K562 treated with DMSO at 1 percent for 4 hours (cell line): Measurements from ENCODE around the gene ICOSLG. TPM values are rescaled to one million over a fixed set of nuclear protein-coding genes. Genes with fewer than 3 reads are reported as not detected.

ENCODE experiments used
- total RNA-seq: library from RNA; unstranded; fragments of 300-600 nt; gene quantifications from 2 replicates; pipeline ENCODE4 v1.2.3, GENCODE V29; 2022; ENCODE audit not compliant: insufficient read depth

ICOSLG gene, protein sequence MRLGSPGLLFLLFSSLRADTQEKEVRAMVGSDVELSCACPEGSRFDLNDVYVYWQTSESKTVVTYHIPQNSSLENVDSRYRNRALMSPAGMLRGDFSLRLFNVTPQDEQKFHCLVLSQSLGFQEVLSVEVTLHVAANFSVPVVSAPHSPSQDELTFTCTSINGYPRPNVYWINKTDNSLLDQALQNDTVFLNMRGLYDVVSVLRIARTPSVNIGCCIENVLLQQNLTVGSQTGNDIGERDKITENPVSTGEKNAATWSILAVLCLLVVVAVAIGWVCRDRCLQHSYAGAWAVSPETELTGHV
- total RNA-seq: 4.2 and 4.3 TPM in 2 replicates

DNA sequence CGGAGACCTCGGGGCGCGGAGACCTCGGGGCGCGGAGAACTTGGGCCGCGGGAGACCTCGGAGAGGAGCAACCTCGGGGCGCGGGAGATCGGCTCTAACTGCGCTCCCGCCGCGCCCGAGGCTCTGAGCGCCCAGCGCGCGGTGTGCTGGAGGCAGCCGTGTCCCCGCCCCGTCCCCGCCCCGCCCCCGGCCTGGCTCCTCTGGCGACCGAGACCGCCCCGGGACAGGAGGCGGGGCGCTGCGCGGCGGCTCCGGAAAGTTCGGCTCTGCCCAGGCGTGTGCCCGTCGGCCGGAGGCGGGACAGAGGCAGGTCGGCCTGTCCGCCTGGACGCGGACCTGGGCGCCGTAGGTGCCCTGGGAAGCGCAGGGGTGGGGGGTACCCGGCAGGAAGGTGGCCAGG is at the start of gene ICOSLG:
Gene ICOSLG (minus strand): TSS at position 102 of the 400 bp plus-strand sequence. CDS start 126 bp downstream, outside the sequence.

DNA sequence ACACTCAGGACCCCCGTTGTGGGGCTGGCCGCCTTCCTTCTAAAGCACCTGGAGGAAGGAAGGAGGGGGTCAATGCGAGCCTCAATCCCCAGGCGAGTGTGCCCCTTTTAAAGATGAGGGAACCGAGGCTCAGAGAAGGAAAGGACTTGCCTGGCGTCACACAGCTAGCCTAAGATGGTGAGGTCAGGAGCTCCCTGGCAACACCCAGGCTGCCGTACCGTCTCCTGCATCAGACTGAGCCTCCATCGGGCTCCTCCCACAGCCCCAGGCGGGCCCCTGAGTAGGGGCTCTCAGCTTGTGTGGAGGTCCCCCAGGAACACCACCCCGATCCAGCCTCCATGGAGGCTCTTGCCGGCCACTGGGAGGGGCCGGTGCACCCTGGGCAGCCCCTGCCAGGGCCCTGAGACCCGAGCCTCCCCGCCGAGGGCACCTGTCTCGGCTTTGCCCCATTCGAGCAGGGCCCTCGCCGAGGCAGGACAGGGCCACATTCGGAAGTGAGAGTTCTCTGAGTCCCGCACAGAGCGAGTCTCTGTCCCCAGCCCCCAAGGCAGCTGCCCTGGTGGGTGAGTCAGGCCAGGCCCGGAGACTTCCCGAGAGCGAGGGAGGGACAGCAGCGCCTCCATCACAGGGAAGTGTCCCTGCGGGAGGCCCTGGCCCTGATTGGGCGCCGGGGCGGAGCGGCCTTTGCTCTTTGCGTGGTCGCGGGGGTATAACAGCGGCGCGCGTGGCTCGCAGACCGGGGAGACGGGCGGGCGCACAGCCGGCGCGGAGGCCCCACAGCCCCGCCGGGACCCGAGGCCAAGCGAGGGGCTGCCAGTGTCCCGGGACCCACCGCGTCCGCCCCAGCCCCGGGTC is 44.6 kb upstream of the ICOSLG start, which contains the start of gene AIRE:
Gene AIRE (plus strand): TSS at position 739 of the 855 bp plus-strand sequence. CDS start 131 bp downstream, outside the sequence.

DNA sequence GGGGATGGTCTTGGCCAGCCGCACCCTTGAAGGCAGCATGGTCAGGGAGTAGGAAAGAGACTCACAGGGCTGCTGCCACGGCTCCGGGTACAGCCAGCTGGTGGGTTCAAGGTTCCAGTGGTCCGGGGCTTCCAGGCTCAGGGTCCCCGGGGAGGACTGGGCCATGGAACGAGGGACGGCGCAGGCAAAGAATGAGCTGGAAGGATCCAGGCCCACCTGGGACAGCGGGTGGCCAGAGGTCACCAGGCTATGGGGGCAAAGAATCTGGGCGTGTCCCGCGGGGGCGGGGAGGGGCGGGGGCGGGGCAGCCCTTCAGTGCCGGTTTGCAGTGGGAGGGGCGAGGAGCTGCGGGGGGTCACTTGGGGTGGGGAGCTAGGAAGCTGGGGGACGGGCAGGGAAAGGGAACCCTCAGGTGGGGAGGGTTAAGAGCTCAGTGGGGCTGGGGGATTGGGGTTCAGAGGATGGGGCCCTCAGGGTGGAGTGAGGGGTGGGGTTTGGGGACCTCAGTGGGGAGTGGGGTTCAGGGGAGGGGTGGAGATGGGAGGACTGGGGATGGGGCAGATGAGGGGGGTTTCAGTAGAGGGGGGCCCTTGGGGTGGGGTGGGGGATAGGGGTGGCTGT is 21.0 kb upstream of the ICOSLG start, which contains the start of gene DNMT3L:
Gene DNMT3L (minus strand): TSS at position 223 of the 621 bp plus-strand sequence. CDS start 638 bp downstream, outside the sequence.

Other genes with a start within 250 kb of the ICOSLG start
- 18.0 and 23.1 TPM in 2 replicates for gene TRAPPC10, start 228.6 kb downstream of the ICOSLG start, total RNA-seq
- 11.8 and 12.4 TPM in 2 replicates for gene PWP2, start 133.5 kb downstream of the ICOSLG start, total RNA-seq
- gene GATD3, start 107.3 kb downstream of the ICOSLG start, total RNA-seq: 61.9 and 68.0 TPM in 2 replicates
- not detected in 2 replicates for gene DNMT3L, start 21.0 kb upstream of the ICOSLG start, total RNA-seq
- not detected in 2 replicates for gene AIRE, start 44.9 kb upstream of the ICOSLG start, total RNA-seq
- 109 and 133 TPM in 2 replicates for gene PFKL, start 59.1 kb upstream of the ICOSLG start, total RNA-seq
- gene CFAP410, start 98.4 kb upstream of the ICOSLG start, total RNA-seq: 15.8 and 19.8 TPM in 2 replicates
- gene TRPM2, start 112.7 kb upstream of the ICOSLG start, total RNA-seq: 2.0 and 2.5 TPM in 2 replicates
- not detected in 2 replicates for gene LRRC3, start 214.6 kb upstream of the ICOSLG start, total RNA-seq